ENCODE results near the gene CAV1. TPM values are rescaled to one million over a fixed set of nuclear protein-coding genes. Genes with fewer than 3 reads are reported as not detected.

The CAV1 gene
- polyA plus RNA-seq, 1 donor (not counting 4 experiments of a cell fraction or from before 2014, with no cell fraction given) = 2,905 TPM

GRCh38 chr7:116595063-116595462 is 70.2 kb downstream of the CAV1 start:
- no peaks in the 10 kb centered on the region for H3K27me3 ChIP-seq (ENCODE audit: control insufficient read depth, extremely low read depth, insufficient read depth, low read length)
- TF ChIP-seq CTCF (optimal IDR thresholded peaks at IDR 0.05 in 1 of 3, IDR thresholded peaks at IDR 0.05 in 1 of 3, conservative IDR thresholded peaks at IDR 0.05 in 1 of 3; ENCODE audit: extremely low read depth in 1 of 3, insufficient read depth in 2 of 3, low read length in 3 of 3) (no peak), EZH2 (IDR thresholded peaks at IDR 0.05; ENCODE audit: low read length) (no peak)
- no peak overlapping the region for H3K4me2 ChIP-seq (ENCODE audit: control insufficient read depth, extremely low read depth, insufficient read depth, low read depth, low read length)
- H3K9me1 ChIP-seq (ENCODE audit: control insufficient read depth, extremely low read depth, insufficient read depth, low read length) = no peaks in the 10 kb centered on the region
- no peaks in the 10 kb centered on the region for H3K9me3 ChIP-seq (ENCODE audit: control insufficient read depth, low read depth, low read length)
- FAIRE-seq = peak; percentile 74
- no peaks in the 10 kb centered on the region for H3K36me3 ChIP-seq (ENCODE audit: control insufficient read depth in 2 of 2, extremely low read depth in 1 of 2, insufficient read depth in 2 of 2, low read length in 2 of 2)
- no peak for DNase-seq (ENCODE audit: low read depth, low spot score)
- H4K20me1 ChIP-seq (ENCODE audit: control insufficient read depth, extremely low read depth, insufficient read depth, low read length) = no peaks in the 10 kb centered on the region
- dilution Hi-C loops (cut with MboI; ENCODE audit: extremely low pct_ligation_motif_present, low sequenced_read_pairs) = no loop called here
- no peak overlapping the region for H3K27ac ChIP-seq (ENCODE audit: control insufficient read depth, insufficient read depth, low read length)
- H3K4me3 ChIP-seq (ENCODE audit: control insufficient read depth in 2 of 3, extremely low read depth in 1 of 3, insufficient read depth in 2 of 3, low read depth in 1 of 3, low read length in 3 of 3) = no peak overlapping the region
- no peak overlapping the region for H3K9ac ChIP-seq (ENCODE audit: control insufficient read depth, extremely low read depth, insufficient read depth, low read length)
- H2AFZ ChIP-seq (ENCODE audit: control insufficient read depth, low read length) = no peak overlapping the region
- no peaks in the 10 kb centered on the region for H3K79me2 ChIP-seq (ENCODE audit: control insufficient read depth, insufficient read depth, low read length)
- H3K4me1 ChIP-seq (ENCODE audit: control insufficient read depth, extremely low read depth, insufficient read depth, low read length) = peaks cover 12% of the 10 kb centered on the region

- DNase-seq (ENCODE audit: low read depth, low spot score) (no peak), FAIRE-seq (no peak)
- no peaks in the 10 kb centered on the region for H3K9me3 ChIP-seq (ENCODE audit: control insufficient read depth, low read depth, low read length)
- H2AFZ ChIP-seq (ENCODE audit: control insufficient read depth, low read length) = no peak overlapping the region
- no peaks in the 10 kb centered on the region for H3K79me2 ChIP-seq (ENCODE audit: control insufficient read depth, insufficient read depth, low read length)
- H3K4me2 ChIP-seq (ENCODE audit: control insufficient read depth, extremely low read depth, insufficient read depth, low read depth, low read length) = no peak overlapping the region
- TF ChIP-seq CTCF (optimal IDR thresholded peaks at IDR 0.05 in 1 of 3, IDR thresholded peaks at IDR 0.05 in 1 of 3, conservative IDR thresholded peaks at IDR 0.05 in 1 of 3; ENCODE audit: extremely low read depth in 1 of 3, insufficient read depth in 2 of 3, low read length in 3 of 3) (no peak), EZH2 (IDR thresholded peaks at IDR 0.05; ENCODE audit: low read length) (no peak)
- H3K4me3 ChIP-seq (ENCODE audit: control insufficient read depth in 2 of 3, extremely low read depth in 1 of 3, insufficient read depth in 2 of 3, low read depth in 1 of 3, low read length in 3 of 3) = no peak overlapping the region
- no peaks in the 10 kb centered on the region for H3K27me3 ChIP-seq (ENCODE audit: control insufficient read depth, extremely low read depth, insufficient read depth, low read length)
- no peaks in the 10 kb centered on the region for H3K36me3 ChIP-seq (ENCODE audit: control insufficient read depth in 2 of 2, extremely low read depth in 1 of 2, insufficient read depth in 2 of 2, low read length in 2 of 2)
- H3K9me1 ChIP-seq (ENCODE audit: control insufficient read depth, extremely low read depth, insufficient read depth, low read length) = no peaks in the 10 kb centered on the region
- dilution Hi-C loops (cut with MboI; ENCODE audit: extremely low pct_ligation_motif_present, low sequenced_read_pairs) = no loop called here
- peaks cover 8% of the 10 kb centered on the region for H3K4me1 ChIP-seq (ENCODE audit: control insufficient read depth, extremely low read depth, insufficient read depth, low read length)
- H3K9ac ChIP-seq (ENCODE audit: control insufficient read depth, extremely low read depth, insufficient read depth, low read length) = no peak overlapping the region
- H3K27ac ChIP-seq (ENCODE audit: control insufficient read depth, insufficient read depth, low read length) = no peak overlapping the region
- H4K20me1 ChIP-seq (ENCODE audit: control insufficient read depth, extremely low read depth, insufficient read depth, low read length) = no peaks in the 10 kb centered on the region
These were observed 72.5 kb downstream of the CAV1 start for GRCh38 chr7:116597384-116597783.
